ENCODE results near the gene GIPC3.
"Not testable (repeated sequence)": the region's sequence is repeated elsewhere in the genome, so short reads cannot be mapped to it uniquely, and the experiment has no call there.

The GIPC3 gene

GRCh38 chr19:3578390-3578789, 6.9 kb upstream of the GIPC3 start:
- DNase-seq: no peak

- no peak for DNase-seq
Observed at GRCh38 chr19:3580156-3580934, 4.9 kb upstream of the GIPC3 start.

GRCh38 chr19:3581792-3582191, 3.5 kb upstream of the GIPC3 start:
- DNase-seq: not testable (repeated sequence)

GRCh38 chr19:3584036-3584802, 1.1 kb upstream of the GIPC3 start:
- not testable (repeated sequence) for DNase-seq

- no peak for DNase-seq
Observed at GRCh38 chr19:3586127-3586626, 899 bp downstream of the GIPC3 start.

- DNase-seq: no peak
Observed at GRCh38 chr19:3586707-3587346, 1.5 kb downstream of the GIPC3 start.

- DNase-seq: no peak
Observed at GRCh38 chr19:3589439-3589838, 4.2 kb downstream of the GIPC3 start.

- DNase-seq: no peak
Observed at GRCh38 chr19:3589949-3590348, 4.7 kb downstream of the GIPC3 start.

- no peak for DNase-seq
Observed at GRCh38 chr19:3590991-3591659, 5.8 kb downstream of the GIPC3 start.

- DNase-seq: no peak
Observed at GRCh38 chr19:3591876-3592613, 6.8 kb downstream of the GIPC3 start.

- no peak for DNase-seq
Observed at GRCh38 chr19:3593156-3593555, 7.9 kb downstream of the GIPC3 start.

- DNase-seq: no peak
Observed at GRCh38 chr19:3595521-3596061, 10.3 kb downstream of the GIPC3 start.

- DNase-seq: no peak
Observed at GRCh38 chr19:3599776-3600187, 14.5 kb downstream of the GIPC3 start.

GRCh38 chr19:3601021-3601420, 15.7 kb downstream of the GIPC3 start:
- no peak for DNase-seq

- DNase-seq: no peak
Observed at GRCh38 chr19:3603121-3603811, 18.0 kb downstream of the GIPC3 start.

GRCh38 chr19:3604227-3604986, 19.1 kb downstream of the GIPC3 start:
- DNase-seq: no peak

- no peak for DNase-seq
Observed at GRCh38 chr19:3604987-3605343, 19.7 kb downstream of the GIPC3 start.

GRCh38 chr19:3605361-3605760, 20.1 kb downstream of the GIPC3 start:
- no peak for DNase-seq

GRCh38 chr19:3605770-3606169, 20.5 kb downstream of the GIPC3 start:
- no peak for DNase-seq

GRCh38 chr19:3606174-3606689, 21.0 kb downstream of the GIPC3 start:
- no peak for DNase-seq
